Ovary (tissue), 9 donors: Measurements from ENCODE around the gene GRID1. TPM values are rescaled to one million over a fixed set of nuclear protein-coding genes. Genes with fewer than 3 reads are reported as not detected.

Experiments
- DNase-seq, 5 donors: peaks; one replicate each; pipeline ENCODE4 v3.0.0-alpha.2; 2019 to 2020
- H3K27ac ChIP-seq, 2 donors: fragments of 200-600 bp; one replicate each; pipeline versions ENCODE4 v1.5.1 to v1.8.0; 2019 to 2022
- H3K27me3 ChIP-seq: fragments of 200-600 bp; one replicate; pipeline ENCODE4 v1.8.0; 2022
- H3K36me3 ChIP-seq: fragments of 200-600 bp; sonication (generic); one replicate; pipeline ENCODE4 v1.5.1; 2019
- H3K4me1 ChIP-seq: one replicate; pipeline ENCODE4 v1.8.1; 2013; ENCODE audit warnings: mild to moderate bottlenecking, moderate library complexity; ENCODE audit not compliant: insufficient read depth
- H3K4me3 ChIP-seq: fragments of 200-600 bp; sonication (generic); one replicate; pipeline ENCODE4 v1.5.1; 2017
- H3K9me3 ChIP-seq, 2 donors: fragments of 200-600 bp in 1 of 2; sonication (generic) in 1 of 2; one replicate each; pipeline versions ENCODE4 v1.5.1 to v1.8.1; 2013 to 2019; ENCODE audit warnings: mild to moderate bottlenecking in 1 of 2, moderate library complexity in 1 of 2
- EP300 ChIP-seq: sonication (generic); formaldehyde crosslinking; IDR thresholded peaks from one replicate; pipeline ENCODE4 v1.6.1; 2017; ENCODE audit warnings: antibody characterized with exemption
- POLR2A ChIP-seq: fragments of 450-650 bp; IDR thresholded peaks from one replicate; pipeline ENCODE4 v1.6.1; 2017; ENCODE audit warnings: antibody characterized with exemption, mild to moderate bottlenecking, moderate library complexity
- WGBS, 3 donors: extraction: QIAGEN DNeasy Blood & Tissue Kit in 1 of 3; methylation state at CpG; one replicate each; pipeline versions ENCODE4 v1.1.5 to v1.1.7; 2013 to 2017; 5-methylcytosine and 5-hydroxymethylcytosine counted together
- intact Hi-C, 4 donors: fragments of 100-400 bp; cut with DNase I; formaldehyde crosslinking; loops; one replicate each; pipeline versions ENCODE4 v1.11.0 to v1.15.1; 2022 to 2023
- polyA plus RNA-seq, 2 donors: library from polyadenylated mRNA; stranded (reverse); fragments of 200-250 nt in 1 of 2; fragments of 350-450 nt in 1 of 2; fragmentation: Illumina TruSeq in 1 of 2; extraction: RNeasy Lipid Tissue Mini Kit (QIAGEN cat#74804) in 1 of 2; gene quantifications; one replicate each; pipeline ENCODE4 v1.2.3, GENCODE V29; 2013 to 2014
- total RNA-seq, 7 donors: library from RNA; depleted of rRNA in 2 of 7; stranded (reverse); fragments of >200 nt in 2 of 7; fragmentation: NEBNext Ultra II Directional in 3 of 7; extraction: Animal tissue kit (Norgen Biotek cat#: 25700) in 3 of 7; gene quantifications; one replicate each; pipeline versions ENCODE4 v1.1.0 to v1.2.4, GENCODE V29; 2016 to 2023
- TF ChIP-seq, protein P1 (sequence below), 3 donors: fragments of 450-650 bp in 2 of 3; fragments of 200-600 bp in 1 of 3; IDR thresholded peaks; one replicate each; pipeline versions ENCODE4 v1.5.1 to v1.8.0; 2016 to 2022; ENCODE audit warnings: antibody characterized with exemption in 3 of 3, mild to moderate bottlenecking in 1 of 3
- donor health status: DM: no; HTN: no; CAD: no; lungs with moderate emphysema.
- donor health status: DM: no; HTN: no; CAD: no.
- donor health status: Bipolar disorder and iron deficiency.
- donor health status: DM: yes; HTN: yes; CAD: no.
- donor health status: DM: no; HTN: no; CAD: no.
- donor health status: DM: yes; HTN: yes; CAD: no.

GRID1 gene
- total and polyA plus RNA-seq, 9 donors: 0.57 to 6.2 (median 1.8) TPM

DNA sequence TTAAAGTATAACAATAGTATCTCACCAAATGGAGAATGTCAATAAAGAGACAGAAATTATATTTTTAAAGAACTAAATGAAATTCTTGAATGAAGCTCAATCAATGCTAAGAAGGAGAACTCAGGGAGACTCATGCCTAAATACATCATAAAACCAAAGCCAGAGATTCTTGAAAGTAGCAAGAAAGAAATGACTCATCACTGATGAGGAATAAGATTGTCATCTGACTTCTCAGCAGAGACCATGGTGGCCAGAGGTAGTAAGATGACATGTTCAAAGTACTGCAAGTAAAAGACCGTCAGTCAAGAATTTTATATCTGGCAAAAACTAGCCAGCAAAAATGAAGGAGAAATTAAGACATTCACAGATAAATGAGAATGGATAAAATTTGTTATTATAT is 399.0 kb downstream of the GRID1 start:
- TF ChIP-seq EP300 (no peak), POLR2A (no peak)
- TF ChIP-seq, protein P1, sequence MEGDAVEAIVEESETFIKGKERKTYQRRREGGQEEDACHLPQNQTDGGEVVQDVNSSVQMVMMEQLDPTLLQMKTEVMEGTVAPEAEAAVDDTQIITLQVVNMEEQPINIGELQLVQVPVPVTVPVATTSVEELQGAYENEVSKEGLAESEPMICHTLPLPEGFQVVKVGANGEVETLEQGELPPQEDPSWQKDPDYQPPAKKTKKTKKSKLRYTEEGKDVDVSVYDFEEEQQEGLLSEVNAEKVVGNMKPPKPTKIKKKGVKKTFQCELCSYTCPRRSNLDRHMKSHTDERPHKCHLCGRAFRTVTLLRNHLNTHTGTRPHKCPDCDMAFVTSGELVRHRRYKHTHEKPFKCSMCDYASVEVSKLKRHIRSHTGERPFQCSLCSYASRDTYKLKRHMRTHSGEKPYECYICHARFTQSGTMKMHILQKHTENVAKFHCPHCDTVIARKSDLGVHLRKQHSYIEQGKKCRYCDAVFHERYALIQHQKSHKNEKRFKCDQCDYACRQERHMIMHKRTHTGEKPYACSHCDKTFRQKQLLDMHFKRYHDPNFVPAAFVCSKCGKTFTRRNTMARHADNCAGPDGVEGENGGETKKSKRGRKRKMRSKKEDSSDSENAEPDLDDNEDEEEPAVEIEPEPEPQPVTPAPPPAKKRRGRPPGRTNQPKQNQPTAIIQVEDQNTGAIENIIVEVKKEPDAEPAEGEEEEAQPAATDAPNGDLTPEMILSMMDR (IDR thresholded peaks at IDR 0.05): no peak
- Histone ChIP-seq H3K9me3 (no peaks in the 10 kb centered on the region), H3K27ac (no peak overlapping the region), H3K4me3 (no peak overlapping the region), H3K4me1 (no peaks in the 10 kb centered on the region), H3K36me3 (no peaks in the 10 kb centered on the region), H3K27me3 (no peaks in the 10 kb centered on the region)
- intact Hi-C loops: no loop called here
- WGBS, 3 donors: 80 to 92% (median 84%) methylated on average over 1 of the region's 1 CpG
- DNase-seq: no peak

DNA sequence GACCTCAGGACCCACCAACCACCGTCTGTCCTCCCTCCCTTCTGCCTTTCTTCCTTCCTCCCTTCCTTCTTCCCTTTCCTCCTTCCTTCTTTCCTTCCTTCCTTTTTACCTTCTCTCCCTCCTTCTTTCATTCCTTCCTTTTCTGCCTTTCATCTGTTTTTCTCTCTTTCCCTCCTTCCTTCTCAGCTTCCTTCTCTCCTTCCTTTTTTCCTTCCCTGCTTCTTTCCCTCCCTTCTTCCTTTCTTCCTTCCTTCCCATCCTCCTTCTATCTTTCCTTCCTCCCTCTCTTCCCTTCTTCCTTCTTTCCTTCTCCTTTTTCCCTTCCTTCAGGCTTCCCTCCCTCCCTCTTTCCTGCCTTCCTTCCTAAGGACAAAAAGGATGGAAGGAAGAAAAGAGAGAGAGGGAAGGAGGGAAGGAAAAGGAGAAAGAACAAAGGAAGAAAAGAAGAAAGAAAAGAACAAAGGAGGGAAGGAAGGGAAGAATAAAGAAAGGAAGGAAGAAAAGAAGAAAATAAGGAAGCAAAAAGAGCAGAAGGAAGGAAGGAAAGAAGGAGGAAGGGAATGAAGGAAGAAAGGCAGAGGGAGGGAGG is 405.0 kb downstream of the GRID1 start:
- Histone ChIP-seq H3K27me3 (no peaks in the 10 kb centered on the region), H3K9me3 (no peaks in the 10 kb centered on the region), H3K27ac (no peak overlapping the region), H3K4me1 (no peaks in the 10 kb centered on the region), H3K4me3 (no peak overlapping the region), H3K36me3 (no peaks in the 10 kb centered on the region)
- 32 to 77% (median 71%) methylated on average over 1 of the region's 1 CpG for WGBS, 3 donors
- TF ChIP-seq, protein P1 (IDR thresholded peaks at IDR 0.05): no peak
- TF ChIP-seq EP300 (no peak), POLR2A (no peak)
- DNase-seq: no peak
- intact Hi-C loops: no loop called here

DNA sequence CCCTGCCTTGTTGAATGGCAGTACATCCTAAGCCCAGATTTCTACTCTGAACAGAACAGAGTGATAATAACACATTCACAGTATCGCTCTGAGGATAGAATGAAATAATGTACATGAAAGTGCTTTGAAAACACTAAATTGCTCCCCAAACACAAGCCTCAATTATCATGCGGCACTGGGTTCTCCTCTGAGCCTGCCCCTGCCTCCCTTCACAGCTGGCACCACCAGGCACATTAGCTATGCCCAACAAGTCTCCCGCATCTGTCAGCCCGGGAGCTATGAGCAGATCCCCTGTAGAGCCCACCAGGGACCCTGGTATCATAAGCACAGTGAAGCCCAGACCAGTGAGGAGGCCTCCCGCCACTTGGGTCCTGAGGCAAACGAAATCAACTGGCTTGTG is 405.5 kb downstream of the GRID1 start:
- no peaks in the 10 kb centered on the region for H3K9me3 ChIP-seq
- intact Hi-C loops: no loop called here
- H3K4me3 ChIP-seq: no peak overlapping the region
- no peaks in the 10 kb centered on the region for H3K36me3 ChIP-seq
- DNase-seq: no peak
- H3K27ac ChIP-seq: no peak overlapping the region
- no peaks in the 10 kb centered on the region for H3K27me3 ChIP-seq
- H3K4me1 ChIP-seq: no peaks in the 10 kb centered on the region
- 84 to 88% (median 86%) methylated on average over 6 of the region's 6 CpGs for WGBS, 3 donors
- TF ChIP-seq POLR2A (no peak), EP300 (no peak)
- TF ChIP-seq, protein P1 (IDR thresholded peaks at IDR 0.05): no peak

DNA sequence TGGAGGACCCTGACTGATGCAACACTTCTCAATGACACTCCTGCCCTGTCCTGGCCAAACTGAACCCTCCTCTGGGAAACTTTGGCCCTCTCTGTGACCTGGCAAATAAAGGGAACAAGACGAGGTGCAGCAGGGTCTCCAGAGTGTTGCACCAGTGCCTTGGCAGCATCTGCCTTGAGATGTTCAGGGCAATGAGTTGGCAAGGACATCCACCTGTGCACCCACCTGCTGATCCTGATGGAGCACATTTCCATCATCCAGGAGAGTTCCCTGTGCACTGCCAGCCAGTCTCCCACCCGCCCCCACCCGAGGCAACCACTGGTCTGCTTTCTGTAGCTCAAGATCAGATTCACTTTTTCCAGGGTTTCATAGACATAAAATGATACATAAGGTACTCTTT is 407.4 kb downstream of the GRID1 start:
- TF ChIP-seq, protein P1 (IDR thresholded peaks at IDR 0.05): no peak
- intact Hi-C loops: no loop called here
- H3K36me3 ChIP-seq: no peaks in the 10 kb centered on the region
- no peaks in the 10 kb centered on the region for H3K9me3 ChIP-seq
- H3K4me1 ChIP-seq: no peaks in the 10 kb centered on the region
- 54 to 81% (median 75%) methylated on average over 3 of the region's 3 CpGs for WGBS, 3 donors
- no peak overlapping the region for H3K27ac ChIP-seq
- no peak overlapping the region for H3K4me3 ChIP-seq
- DNase-seq: no peak
- no peaks in the 10 kb centered on the region for H3K27me3 ChIP-seq
